NOMO-1 treated with dmso at 0.1 percent for 144 hours (cell line): ENCODE measurements around the gene PPAN.

ENCODE experiments used
- DNase-seq: peaks from one replicate; lab custom pipeline; 2025; ENCODE audit not compliant: unreplicated experiment; lab: John Stamatoyannopoulos, UW

Gene PPAN

DNA sequence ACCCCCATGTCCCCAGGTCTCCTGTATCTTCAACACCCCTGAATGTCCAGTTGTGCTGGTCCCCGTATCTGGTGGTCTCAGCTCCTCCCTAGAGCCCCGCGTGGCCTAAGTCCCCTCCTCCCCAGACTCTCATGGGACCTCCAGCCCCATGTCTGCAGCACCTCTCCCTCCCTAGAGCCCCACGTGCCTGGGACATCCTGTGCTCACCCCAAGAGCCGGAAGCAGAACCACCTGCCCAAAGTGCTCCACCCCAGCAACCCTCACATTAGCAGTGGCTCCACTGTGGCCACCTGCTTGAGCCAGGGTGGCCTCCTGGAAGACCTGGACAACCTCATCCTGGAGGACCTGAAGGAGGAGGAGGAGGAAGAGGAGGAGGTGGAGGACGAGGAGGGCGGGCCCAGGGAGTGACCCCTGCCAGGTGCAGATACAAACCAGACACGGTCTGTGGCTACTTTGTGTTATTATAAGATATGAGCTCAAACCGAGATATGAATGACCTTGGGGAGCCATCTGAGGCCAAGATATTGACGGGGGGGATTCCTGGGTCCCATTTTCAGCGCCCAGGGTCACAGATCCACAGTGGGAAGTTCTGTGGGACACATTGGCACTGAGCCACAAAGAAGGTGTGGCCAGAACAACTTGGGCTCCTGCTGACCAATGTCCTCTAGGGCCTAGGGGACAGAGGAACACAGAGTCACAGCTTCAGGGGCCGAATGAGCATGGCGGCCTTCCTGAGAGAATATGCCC, 14.1 kb upstream of the PPAN start:
- no peak for DNase-seq

DNA sequence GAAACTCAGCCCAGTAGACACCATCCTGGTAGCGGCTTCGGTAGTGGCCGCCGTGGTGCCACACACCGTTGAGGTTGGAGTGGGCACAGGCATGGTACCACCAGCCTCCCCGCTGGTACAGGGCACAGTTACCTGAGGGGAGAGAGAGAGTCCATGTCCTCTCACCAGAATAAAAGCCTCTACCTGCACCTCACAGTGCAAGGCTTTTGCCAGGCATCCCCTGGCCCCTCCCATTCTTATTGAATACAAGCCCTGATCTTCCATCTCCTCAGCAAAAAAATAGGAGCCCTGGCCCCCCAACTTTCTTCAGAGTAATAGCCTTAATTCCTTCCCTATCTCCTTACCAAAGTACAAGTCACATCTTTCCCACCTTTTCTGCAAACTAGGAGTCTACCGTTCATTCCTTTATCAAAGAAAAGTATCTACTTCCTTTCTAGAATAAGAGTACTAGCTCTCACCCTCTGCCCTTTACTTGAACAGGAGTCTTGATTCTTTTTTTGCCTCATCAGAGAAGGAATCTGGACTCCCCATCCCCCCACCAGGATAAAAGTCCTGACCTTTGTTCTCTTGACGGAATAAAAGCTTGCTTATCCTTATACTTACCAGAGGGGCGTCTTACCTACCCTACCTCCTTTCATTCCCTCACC, 13.4 kb upstream of the PPAN start:
- no peak for DNase-seq

DNA sequence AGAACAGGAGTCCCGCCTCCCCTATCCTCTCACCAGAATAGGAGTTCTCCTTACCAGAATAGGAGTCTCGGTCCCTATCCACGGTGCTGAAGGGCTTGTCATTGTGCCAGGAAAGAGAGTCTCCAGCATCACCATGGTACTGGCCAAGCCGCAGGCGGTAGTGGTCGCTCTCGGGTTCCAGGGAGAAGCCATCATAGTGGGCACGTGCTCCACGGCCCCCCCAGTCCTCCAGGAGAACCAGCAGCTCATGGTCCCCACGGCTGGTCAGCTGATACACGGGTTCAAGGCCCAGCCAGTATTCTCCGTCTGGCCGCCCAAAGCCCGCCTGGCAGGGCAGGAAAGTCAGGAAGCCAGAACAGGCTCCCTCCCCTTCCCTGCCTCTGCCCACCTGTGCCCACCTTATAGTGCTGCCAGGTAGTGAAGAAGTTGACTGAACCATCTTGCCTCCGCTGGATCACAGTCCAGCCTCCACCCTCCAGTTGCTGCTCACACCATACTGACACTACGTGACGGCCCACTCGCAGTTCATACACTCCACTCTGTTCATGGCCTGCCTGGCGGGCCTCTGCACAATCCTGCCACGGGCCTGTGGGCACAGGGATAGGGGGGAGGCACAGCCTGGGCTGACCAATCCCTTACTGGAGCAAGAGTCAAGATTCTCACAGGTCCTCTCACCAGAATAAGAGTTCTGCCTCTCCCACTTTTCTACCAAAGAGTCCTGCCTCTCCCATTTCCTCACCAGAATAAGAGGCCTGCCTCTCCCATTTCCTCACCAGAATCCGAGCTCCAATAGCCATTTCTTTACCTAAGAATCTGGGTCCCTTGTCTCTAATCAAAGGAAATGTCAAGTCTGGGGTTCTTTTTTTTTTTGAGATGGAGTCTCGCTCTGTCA, 12.6 kb upstream of the PPAN start:
- DNase-seq = no peak

DNA sequence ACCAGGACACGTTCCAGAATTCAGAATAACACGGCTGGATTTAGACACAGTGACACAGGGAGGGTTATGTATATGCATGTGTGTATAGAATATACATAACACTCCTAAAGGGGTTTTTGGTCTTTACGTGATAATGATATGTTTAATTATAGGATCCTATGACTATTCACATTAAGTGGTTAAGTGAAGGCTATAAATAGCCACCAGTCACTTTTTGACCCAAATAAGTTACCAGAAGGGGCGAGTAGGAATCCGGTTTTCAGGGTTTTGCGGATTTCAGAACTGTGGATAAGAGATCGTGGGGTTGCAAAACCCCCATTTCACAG, 10.6 kb upstream of the PPAN start:
- DNase-seq = no peak

DNA sequence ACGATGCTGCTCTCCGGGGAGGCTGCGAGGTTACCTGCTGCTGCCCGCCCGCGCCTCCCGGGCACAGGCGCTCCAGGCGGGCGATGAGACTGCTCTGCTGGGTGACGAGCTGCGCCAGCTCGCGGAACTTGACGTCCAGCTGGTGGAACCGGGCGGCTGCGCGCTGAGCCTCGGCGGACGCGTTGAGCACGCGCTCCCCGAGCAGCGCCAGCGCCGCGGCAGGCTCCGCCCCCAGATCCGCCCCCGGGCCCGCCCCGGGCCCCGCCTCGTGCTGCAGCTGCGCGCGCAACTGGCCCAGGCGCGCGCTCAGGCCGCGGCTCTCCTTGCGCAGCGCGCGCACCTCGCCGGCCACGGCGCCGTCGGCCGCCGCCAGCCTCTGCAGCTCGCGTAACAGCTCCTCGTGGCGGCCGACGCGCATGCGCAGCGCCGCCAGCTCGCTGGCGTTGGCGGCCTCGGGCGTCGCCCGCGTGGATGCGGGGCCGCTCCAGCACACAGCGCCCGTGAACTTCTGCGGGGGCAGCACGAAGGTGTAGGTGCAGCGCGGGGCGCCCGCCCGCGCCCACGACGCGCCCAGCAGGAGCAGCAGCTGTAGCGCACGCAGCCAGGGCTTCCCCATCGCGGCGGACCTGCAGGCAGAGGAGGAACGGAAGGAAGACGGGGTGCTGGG, 10.1 kb upstream of the PPAN start:
- peak; percentile 78 for DNase-seq

DNA sequence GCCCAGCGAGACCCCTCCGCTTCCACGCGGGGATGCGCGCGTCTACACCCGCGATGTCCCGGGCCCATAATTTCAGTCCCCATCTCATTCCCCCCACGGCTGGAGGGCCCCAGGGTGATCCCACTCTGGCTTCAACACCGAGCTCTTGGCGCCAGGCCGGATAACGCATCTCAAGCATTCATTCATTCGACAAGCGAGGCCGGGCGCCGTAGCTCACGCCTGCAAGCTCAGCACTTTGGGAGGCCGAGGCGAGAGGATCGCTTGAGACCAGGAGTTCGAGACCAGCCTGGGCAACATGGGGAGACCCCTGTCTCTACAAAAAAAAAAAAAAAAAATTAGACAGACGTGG, 9.6 kb upstream of the PPAN start:
- no peak for DNase-seq

DNA sequence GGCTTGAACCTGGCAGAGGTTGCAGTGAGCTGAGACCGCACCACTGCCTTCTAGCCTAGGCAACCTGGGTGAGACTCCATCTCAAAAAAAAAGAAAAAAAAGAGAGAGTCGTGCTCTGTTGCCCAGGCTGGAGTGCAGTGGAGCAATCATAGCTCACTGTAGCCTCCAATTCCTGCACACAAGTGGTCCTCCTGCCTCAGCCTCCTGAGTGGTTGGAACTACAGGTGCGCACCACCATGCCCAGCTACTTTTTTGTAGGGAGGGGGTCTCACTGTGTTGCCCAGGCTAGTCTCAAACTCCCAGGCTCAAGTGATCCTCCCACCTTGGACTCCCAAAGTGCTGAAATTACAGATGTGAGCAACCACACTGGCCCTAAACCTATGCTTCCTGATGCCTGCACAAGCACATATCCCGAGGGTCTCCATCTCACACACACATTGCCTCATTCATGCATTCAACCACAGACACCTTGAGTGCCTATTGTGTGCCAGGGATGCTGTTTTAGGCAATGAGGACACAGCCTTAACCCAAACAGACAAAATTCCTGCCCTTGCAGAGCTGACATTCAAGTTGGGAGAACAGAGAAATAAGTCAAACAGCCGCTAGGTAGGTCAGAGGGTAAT, 5.9 kb upstream of the PPAN start:
- no peak for DNase-seq

DNA sequence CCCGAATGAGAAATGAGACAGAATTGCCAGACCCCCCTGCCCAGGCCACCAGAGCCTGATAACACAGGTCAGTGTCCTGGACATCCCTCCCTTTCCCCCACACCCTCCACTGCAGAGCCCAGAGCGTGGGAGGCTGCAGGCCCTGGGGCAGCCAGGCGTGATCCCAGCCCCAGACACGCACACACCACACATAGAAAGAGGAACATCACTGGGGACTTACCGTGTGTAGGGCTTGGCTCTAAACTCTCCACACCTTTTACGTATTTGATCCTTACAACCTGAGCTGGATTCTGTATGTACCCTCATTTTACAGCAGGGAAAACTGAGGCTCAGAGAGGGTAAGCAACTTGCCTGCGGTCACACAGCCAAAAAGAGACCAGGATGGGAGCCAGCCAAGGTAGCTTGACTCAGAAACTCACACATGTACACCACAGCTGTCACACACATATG, 3.4 kb upstream of the PPAN start:
- DNase-seq = no peak

DNA sequence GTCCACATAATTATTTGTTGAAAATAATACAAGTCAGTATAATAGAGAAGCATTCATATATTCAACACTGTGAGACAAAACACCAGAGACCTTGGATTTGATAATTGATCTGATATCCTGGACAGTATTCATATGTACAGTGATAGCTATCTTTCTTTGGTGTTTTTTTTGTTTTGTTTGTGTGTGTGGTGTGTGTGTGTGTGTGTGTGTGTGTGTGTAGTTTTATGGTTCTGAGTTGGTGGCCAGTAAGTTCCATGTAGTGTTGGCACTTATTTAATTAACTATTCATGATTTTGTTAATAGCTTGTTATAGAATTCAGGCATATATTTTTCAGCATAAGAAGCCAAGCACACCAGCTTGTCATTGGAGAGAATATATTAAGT, 2.0 kb upstream of the PPAN start:
- DNase-seq = no peak

DNA sequence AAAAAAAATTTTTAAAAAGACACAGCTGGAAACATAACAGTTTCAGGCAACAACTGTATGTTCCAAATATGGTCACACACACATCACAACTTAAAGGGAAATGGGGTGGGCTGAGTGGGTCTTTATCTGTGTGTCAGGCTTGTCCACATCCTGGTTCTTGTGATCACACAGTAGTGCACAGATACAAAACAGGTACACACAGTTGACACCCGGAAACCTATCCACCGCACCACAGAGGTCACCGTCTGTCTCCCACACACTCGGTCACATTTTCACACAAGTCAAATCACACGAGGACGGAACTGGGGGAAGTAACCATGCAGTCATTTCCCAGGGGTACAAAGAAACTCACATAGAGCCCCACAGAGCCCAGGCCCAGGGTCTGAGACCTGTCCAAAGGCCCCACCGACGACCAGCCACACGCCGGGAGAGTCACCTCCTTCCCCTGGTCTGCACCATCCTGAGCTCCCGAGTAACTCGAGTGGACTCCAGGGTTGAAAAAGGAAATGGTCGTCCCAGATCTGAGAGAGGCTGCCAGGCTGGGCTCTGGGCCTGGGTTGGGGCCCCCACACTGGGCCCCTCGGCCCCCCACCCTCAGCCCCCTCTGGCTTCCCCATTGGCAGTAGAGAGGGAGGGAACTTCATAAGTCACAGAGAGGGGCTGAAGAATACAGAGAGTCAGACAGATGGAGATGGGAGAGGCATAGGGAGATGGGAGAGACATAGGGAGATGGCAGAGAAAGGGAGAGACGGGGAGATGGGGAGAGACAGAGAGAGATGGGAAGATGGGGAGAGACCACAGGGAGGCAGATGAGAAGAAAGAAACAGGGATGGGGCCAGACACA, 1.3 kb upstream of the PPAN start:
- no peak for DNase-seq

DNA sequence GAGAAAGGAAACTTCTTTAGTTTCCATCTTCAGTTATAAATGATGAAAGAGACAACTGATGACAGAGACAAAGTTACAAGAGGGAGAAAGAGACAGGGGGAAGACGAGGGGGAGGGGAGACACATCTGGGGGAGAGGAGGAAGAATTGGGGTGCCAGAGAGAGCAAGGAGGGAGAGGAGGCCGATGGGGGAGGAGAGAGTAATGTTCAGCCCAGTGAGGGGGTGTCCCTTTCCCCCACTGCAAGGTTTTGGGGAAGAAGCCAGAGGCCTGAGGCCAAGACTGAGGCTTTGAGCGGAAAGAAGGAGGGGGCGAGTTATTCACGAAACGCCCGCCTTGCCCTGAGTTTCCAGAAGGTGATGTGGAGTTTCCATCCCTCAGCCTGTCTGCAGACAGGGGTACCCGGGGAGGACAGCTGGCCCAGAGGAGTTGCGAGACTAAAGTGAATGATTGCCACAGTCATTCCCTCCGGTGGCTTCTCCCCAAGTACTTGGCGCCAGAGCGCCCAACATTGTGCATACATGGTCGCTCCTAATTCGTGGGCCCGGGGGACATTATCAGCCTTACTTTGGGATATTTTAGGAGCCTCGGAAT, 558 bp upstream of the PPAN start:
- no peak for DNase-seq

DNA sequence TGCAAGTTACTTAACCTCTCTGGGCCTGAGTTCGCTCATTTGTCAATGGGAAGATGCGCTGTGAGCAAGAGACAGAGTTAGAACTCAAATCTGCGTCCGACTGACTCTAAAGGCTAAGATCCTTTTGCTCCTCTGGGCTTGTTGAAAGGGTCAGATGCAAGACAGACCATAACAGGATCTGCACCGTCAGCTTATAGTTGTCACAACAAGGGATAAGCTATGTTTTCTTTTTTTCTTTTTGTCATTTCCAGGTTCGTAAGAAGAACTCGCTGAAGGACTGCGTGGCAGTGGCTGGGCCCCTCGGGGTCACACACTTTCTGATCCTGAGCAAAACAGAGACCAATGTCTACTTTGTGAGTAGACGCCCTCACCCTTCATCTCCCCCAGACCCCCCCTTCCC, 1.1 kb downstream of the PPAN start:
- no peak for DNase-seq

DNA sequence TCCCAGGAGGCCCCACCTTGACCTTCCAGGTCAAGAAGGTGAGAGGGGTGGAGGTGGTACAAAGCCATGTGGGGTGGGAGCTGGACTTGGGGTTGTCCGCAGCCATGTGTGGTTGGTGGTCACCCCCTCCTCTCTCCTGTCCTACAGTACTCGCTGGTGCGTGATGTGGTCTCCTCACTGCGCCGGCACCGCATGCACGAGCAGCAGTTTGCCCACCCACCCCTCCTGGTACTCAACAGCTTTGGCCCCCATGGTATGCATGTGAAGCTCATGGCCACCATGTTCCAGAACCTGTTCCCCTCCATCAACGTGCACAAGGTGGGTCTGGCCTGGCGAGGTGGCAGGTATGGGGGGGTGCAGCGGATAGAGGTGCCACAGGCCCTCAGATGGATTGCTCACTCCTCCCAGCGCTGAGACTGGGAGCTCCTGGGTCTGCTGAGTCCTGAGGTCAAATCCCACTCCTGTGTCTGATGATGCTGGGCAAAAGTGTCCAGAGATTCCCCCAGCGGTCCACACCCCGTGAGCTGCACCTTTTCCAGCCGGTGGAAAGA, 1.7 kb downstream of the PPAN start:
- DNase-seq = no peak

DNA sequence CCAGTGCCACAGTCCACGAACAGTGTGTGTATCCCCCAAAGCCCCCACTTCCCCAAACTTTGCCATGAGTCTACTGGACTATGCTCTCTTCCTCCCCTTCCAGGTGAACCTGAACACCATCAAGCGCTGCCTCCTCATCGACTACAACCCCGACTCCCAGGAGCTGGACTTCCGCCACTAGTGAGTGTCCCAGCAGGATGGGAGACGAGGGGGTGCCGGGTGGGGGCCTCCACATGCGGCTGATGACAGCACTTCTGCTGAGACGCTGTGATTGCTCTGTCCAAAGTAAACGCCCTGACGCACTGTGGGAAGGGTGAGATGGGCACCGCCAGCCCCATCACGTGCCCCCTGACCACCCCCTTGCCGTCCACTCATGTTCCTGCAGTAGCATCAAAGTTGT, 3.4 kb downstream of the PPAN start:
- no peak for DNase-seq

DNA sequence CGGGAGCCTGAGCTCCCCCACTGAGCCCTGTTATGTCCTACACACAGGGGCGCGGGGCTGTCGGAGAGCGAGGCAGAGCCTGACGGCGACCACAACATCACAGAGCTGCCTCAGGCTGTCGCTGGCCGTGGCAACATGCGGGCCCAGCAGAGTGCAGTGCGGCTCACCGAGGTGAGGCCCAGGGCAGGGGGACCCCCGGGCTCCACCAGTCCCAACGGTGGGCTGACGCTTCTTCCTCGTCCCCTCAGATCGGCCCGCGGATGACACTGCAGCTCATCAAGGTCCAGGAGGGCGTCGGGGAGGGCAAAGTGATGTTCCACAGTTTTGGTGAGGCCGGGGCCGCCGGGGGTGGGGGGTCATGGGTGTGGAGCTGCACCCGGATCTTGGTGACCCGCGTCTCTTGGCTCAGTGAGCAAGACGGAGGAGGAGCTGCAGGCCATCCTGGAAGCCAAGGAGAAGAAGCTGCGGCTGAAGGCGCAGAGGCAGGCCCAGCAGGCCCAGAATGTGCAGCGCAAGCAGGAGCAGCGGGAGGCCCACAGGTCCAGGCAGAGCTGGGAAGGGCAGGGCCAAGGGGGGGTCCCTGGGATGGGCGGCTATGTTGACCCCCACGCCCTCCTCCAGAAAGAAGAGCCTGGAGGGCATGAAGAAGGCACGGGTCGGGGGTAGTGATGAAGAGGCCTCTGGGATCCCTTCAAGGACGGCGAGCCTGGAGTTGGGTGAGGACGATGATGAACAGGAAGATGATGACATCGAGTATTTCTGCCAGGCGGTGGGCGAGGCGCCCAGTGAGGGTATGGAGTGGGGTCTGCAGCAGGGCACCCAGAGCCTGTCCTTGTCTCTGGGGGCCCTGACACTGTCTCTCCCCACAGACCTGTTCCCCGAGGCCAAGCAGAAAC, 4.2 kb downstream of the PPAN start:
- DNase-seq = no peak

DNA sequence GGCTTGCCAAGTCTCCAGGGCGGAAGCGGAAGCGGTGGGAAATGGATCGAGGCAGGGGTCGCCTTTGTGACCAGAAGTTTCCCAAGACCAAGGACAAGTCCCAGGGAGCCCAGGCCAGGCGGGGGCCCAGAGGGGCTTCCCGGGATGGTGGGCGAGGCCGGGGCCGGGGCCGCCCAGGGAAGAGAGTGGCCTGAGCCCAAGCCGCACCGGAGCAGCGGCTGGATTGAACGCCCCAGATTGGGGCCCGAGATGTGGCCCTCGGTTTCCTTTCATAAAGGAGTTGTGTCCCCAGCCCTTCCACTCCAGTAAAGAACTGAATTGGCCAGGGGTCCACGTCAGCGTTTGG, 4.8 kb downstream of the PPAN start:
- DNase-seq = no peak

DNA sequence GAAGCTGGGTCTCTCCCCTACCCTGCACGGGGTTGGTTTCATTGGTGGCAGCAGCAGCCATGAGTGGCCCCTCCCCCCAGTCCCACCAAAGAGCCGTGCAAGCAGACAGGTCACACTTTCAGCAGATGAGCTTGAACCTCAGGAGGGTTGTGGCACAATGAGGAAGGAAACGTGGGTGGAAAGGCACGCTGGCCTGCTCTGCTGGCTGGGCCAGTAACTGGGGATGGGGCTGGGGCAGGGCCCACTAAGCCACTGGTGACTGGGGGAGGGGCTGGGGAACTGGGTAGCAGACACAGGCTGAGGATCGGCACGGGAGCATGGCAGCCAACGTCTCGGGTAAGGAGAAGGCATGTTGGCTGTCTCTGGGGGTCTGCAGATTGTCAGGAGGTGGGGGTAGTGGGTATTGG, 5.2 kb downstream of the PPAN start, which contains the start of gene P2RY11:
Gene P2RY11, plus strand, starts transcription at position 289 of the 407 bp plus-strand sequence. Its CDS starts 29 bp downstream, at position 318.
- no peak for DNase-seq

DNA sequence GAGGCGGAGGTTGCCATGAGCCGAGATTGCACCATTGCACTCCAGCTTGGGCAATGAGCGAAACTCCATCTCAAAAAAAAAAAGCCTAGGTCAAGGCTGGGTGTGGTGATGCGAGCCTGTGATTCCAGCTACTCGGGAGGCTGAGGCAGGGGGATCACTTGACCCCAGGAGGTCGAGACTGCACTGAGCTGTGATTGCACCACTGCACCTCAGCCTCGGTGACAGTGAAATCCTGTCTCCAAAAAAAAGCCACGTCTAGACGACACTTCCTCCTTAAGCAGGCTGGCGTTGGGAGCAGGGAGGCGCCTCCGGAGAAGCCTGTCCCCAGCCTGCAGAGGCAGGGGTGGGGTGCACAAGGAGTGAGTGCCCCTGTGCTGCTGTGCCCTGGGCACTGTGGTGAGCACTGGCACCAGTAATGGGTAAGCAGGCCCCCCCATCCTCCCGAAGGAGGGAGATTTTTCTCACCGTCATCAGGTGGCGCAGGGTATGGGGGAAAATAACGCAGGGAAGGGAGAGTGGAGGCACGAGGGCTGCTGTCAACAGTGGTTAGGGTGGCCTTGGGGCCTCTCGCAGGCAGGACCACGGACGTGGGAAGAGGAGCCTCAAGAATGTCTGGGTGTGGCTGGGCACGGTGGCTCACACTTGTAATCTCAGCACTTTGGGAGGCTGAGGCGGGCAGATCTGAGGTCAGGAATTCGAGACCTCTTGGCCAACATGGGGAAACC, 6.0 kb downstream of the PPAN start:
- peak; percentile 35 for DNase-seq
